DLD1 (cell line): ENCODE data around the gene MEF2A.

ENCODE experiments used
- in situ Hi-C: cut with HindIII; loops from 2 replicates; pipeline ENCODE4 v1.10.0; 2017; ENCODE audit warnings: low sequenced_read_pairs

The MEF2A gene

GRCh38 chr15:99702895-99703602 is 137.3 kb downstream of the MEF2A start:
- in situ Hi-C loops, result no loop called here

- in situ Hi-C loops, result no loop called here
Measured at GRCh38 chr15:99703603-99704443, 138.0 kb downstream of the MEF2A start.

GRCh38 chr15:99704444-99704838 is 138.7 kb downstream of the MEF2A start:
- in situ Hi-C loops, result no loop called here

- in situ Hi-C loops, result no loop called here
Measured at GRCh38 chr15:99706557-99707303, 140.9 kb downstream of the MEF2A start.

- in situ Hi-C loops, result no loop called here
Measured at GRCh38 chr15:99707473-99708270, 141.9 kb downstream of the MEF2A start.

GRCh38 chr15:99708563-99708962 is 142.8 kb downstream of the MEF2A start:
- in situ Hi-C loops, result no loop called here

GRCh38 chr15:99709243-99709986 is 143.6 kb downstream of the MEF2A start:
- in situ Hi-C loops, result no loop called here

- in situ Hi-C loops, result no loop called here
Measured at GRCh38 chr15:99711625-99712024, 145.8 kb downstream of the MEF2A start.

GRCh38 chr15:99712415-99712814 is 146.6 kb downstream of the MEF2A start:
- in situ Hi-C loops, result no loop called here

GRCh38 chr15:99716540-99717095 is 150.8 kb downstream of the MEF2A start:
- in situ Hi-C loops, result no loop called here

- in situ Hi-C loops, result no loop called here
Measured at GRCh38 chr15:99717161-99718009, 151.6 kb downstream of the MEF2A start.

- in situ Hi-C loops, result no loop called here
Measured at GRCh38 chr15:99718421-99718820, 152.6 kb downstream of the MEF2A start.

GRCh38 chr15:99719096-99719541 is 153.3 kb downstream of the MEF2A start:
- in situ Hi-C loops, result no loop called here

GRCh38 chr15:99720533-99720932 is 154.7 kb downstream of the MEF2A start:
- in situ Hi-C loops, result no loop called here

- in situ Hi-C loops, result no loop called here
Measured at GRCh38 chr15:99721104-99721778, 155.5 kb downstream of the MEF2A start.

GRCh38 chr15:99721896-99722295 is 156.1 kb downstream of the MEF2A start:
- in situ Hi-C loops, result no loop called here

- in situ Hi-C loops, result no loop called here
Measured at GRCh38 chr15:99722406-99722805, 156.6 kb downstream of the MEF2A start.

- in situ Hi-C loops, result no loop called here
Measured at GRCh38 chr15:99726333-99726732, 160.5 kb downstream of the MEF2A start.
